Trophoblast cell (in vitro differentiated cells and primary cell): ENCODE measurements around the gene PRPF19.
A peak's percentile ranks its signal among the peaks of the same experiment; 100 is the strongest.

Source experiments
- DNase-seq, 2 donors: peaks; one replicate each; pipeline ENCODE4 v3.0.0-alpha.2; 2016
- H2AFZ ChIP-seq: 2 replicates; pipeline ENCODE4 v1.6.1; 2013; ENCODE audit warnings: low read length, moderate library complexity, mild to moderate bottlenecking; ENCODE audit not compliant: insufficient read depth, poor library complexity
- H2AK5ac ChIP-seq: 2 replicates; pipeline ENCODE4 v1.6.1; 2013; ENCODE audit warnings: mild to moderate bottlenecking, low read length
- H2BK120ac ChIP-seq: 2 replicates; pipeline ENCODE4 v1.6.1; 2013; ENCODE audit warnings: low read length, mild to moderate bottlenecking, moderate library complexity; ENCODE audit not compliant: insufficient read depth, poor library complexity
- H2BK12ac ChIP-seq: 2 replicates; pipeline ENCODE4 v1.6.1; 2013; ENCODE audit warnings: mild to moderate bottlenecking, low read length, moderate library complexity
- H2BK5ac ChIP-seq: 2 replicates; pipeline ENCODE4 v1.6.1; 2013; ENCODE audit warnings: low read length, low read depth, moderate library complexity, mild to moderate bottlenecking; ENCODE audit not compliant: poor library complexity
- H3K14ac ChIP-seq: 2 replicates; pipeline ENCODE4 v1.6.1; 2013; ENCODE audit warnings: mild to moderate bottlenecking, low read length
- H3K18ac ChIP-seq: 2 replicates; pipeline ENCODE4 v1.6.1; 2013; ENCODE audit warnings: mild to moderate bottlenecking, low read length
- H3K23ac ChIP-seq: 2 replicates; pipeline ENCODE4 v1.6.1; 2013; ENCODE audit warnings: low read length
- H3K27ac ChIP-seq: 2 replicates; pipeline ENCODE4 v1.5.1; 2013; ENCODE audit warnings: low read depth, mild to moderate bottlenecking, inconsistent platforms, low read length, moderate library complexity
- H3K27me3 ChIP-seq: 2 replicates; pipeline ENCODE4 v1.6.1; 2013; ENCODE audit warnings: inconsistent platforms, mild to moderate bottlenecking, low read length, moderate library complexity; ENCODE audit not compliant: insufficient read depth
- H3K36me3 ChIP-seq, 2 experiments: 1 replicate in 1 of 2; 2 replicates in 1 of 2; pipeline ENCODE4 v1.6.1; 2013; ENCODE audit warnings: low read length in 2 of 2, mild to moderate bottlenecking in 2 of 2, moderate library complexity in 1 of 2; ENCODE audit not compliant: insufficient read depth in 2 of 2, control insufficient read depth in 1 of 2
- H3K4ac ChIP-seq: 2 replicates; pipeline ENCODE4 v1.6.1; 2013; ENCODE audit warnings: low read depth, mild to moderate bottlenecking, low read length, moderate library complexity
- H3K4me1 ChIP-seq, 2 experiments: 1 replicate in 1 of 2; 2 replicates in 1 of 2; pipeline ENCODE4 v1.6.1; 2013; ENCODE audit warnings: low read length in 2 of 2, mild to moderate bottlenecking in 2 of 2, moderate library complexity in 1 of 2; ENCODE audit not compliant: insufficient read depth in 2 of 2, control insufficient read depth in 1 of 2
- H3K4me2 ChIP-seq: 2 replicates; pipeline ENCODE4 v1.6.1; 2013; ENCODE audit warnings: inconsistent platforms, mild to moderate bottlenecking, low read length, moderate library complexity
- H3K4me3 ChIP-seq: 2 replicates; pipeline ENCODE4 v1.5.1; 2013; ENCODE audit warnings: mild to moderate bottlenecking, low read depth, low read length, inconsistent platforms
- H3K79me1 ChIP-seq: one replicate; pipeline ENCODE4 v1.6.1; 2013; ENCODE audit warnings: low read length
- H3K79me2 ChIP-seq: 2 replicates; pipeline ENCODE4 v1.6.1; 2013; ENCODE audit warnings: low read length, mild to moderate bottlenecking; ENCODE audit not compliant: control insufficient read depth, insufficient read depth, poor library complexity
- H3K9ac ChIP-seq: 2 replicates; pipeline ENCODE4 v1.6.1; 2013; ENCODE audit warnings: mild to moderate bottlenecking, low read length
- H3K9me3 ChIP-seq: 2 replicates; pipeline ENCODE4 v1.6.1; 2013; ENCODE audit warnings: low read depth, mild to moderate bottlenecking, control low read depth, inconsistent platforms, low read length; ENCODE audit not compliant: insufficient read depth
- H4K12ac ChIP-seq: 2 replicates; pipeline ENCODE4 v1.6.1; 2013; ENCODE audit warnings: low read depth, mild to moderate bottlenecking, low read length, moderate library complexity
- H4K8ac ChIP-seq: 2 replicates; pipeline ENCODE4 v1.6.1; 2013; ENCODE audit warnings: low read depth, mild to moderate bottlenecking, low read length, moderate library complexity
- H4K91ac ChIP-seq: one replicate; pipeline ENCODE4 v1.6.1; 2013; ENCODE audit warnings: low read depth, mild to moderate bottlenecking, low read length, moderate library complexity
- WGBS: extraction: QIAGEN DNeasy Blood & Tissue Kit; methylation state at CpG from one replicate; pipeline ENCODE4 v1.1.7; 2013; ENCODE audit warnings: missing lambda C conversion rate; ENCODE audit not compliant: insufficient read length, insufficient coverage; ENCODE audit errors: extremely low coverage; 5-methylcytosine and 5-hydroxymethylcytosine counted together

Gene PRPF19

GRCh38 chr11:60950024-60950423, 43.6 kb upstream of the PRPF19 start:
- Histone ChIP-seq H3K27me3 (peaks cover 13% of the 10 kb centered on the region), H2BK120ac (no peak overlapping the region)
- peak in 1 of 2 donors; percentile 56 for DNase-seq

GRCh38 chr11:60948250-60948649, 41.9 kb upstream of the PRPF19 start:
- Histone ChIP-seq H2AK5ac (no peak overlapping the region), H3K4me1 (peaks cover 12 to 16% of the 10 kb centered on the region in 2 experiments), H3K23ac (no peak overlapping the region), H3K18ac (no peak overlapping the region), H4K91ac (no peak overlapping the region), H3K14ac (no peak overlapping the region), H2BK5ac (no peak overlapping the region), H3K79me1 (peaks cover 7% of the 10 kb centered on the region), H3K4me3 (no peak overlapping the region), H3K4ac (no peak overlapping the region), H3K27me3 (peaks cover 13% of the 10 kb centered on the region), H2BK12ac (no peak overlapping the region), H2AFZ (no peak overlapping the region), H4K8ac (no peak overlapping the region), H3K27ac (no peak overlapping the region), H3K9me3 (peaks cover 3% of the 10 kb centered on the region), H3K4me2 (no peak overlapping the region), H3K9ac (no peak overlapping the region), H3K36me3 (no peaks in the 10 kb centered on the region), H3K79me2 (no peaks in the 10 kb centered on the region), H2BK120ac (no peak overlapping the region), H4K12ac (no peak overlapping the region)
- no CpG with 5 or more reads among the region's 5 CpGs for WGBS
- no peak for DNase-seq

More at GRCh38 chr11:60950024-60950423, 43.6 kb upstream of the PRPF19 start:
- Histone ChIP-seq H3K14ac (no peak overlapping the region), H3K4me2 (no peak overlapping the region), H2AFZ (no peak overlapping the region), H3K18ac (no peak overlapping the region), H2BK5ac (no peak overlapping the region), H3K36me3 (no peaks in the 10 kb centered on the region), H3K79me1 (peaks cover 3% of the 10 kb centered on the region), H4K8ac (no peak overlapping the region), H3K27ac (no peak overlapping the region), H3K4me3 (no peak overlapping the region), H3K4me1 (peaks cover 8 to 13% of the 10 kb centered on the region in 2 experiments), H2AK5ac (no peak overlapping the region), H3K79me2 (no peaks in the 10 kb centered on the region), H4K12ac (no peak overlapping the region), H4K91ac (no peak overlapping the region), H3K4ac (no peak overlapping the region), H2BK12ac (no peak overlapping the region), H3K9me3 (peaks cover 3% of the 10 kb centered on the region), H3K9ac (no peak overlapping the region), H3K23ac (no peak overlapping the region)
- no CpG with 5 or more reads among the region's 6 CpGs for WGBS

GRCh38 chr11:60947700-60948099, 41.3 kb upstream of the PRPF19 start:
- no peak overlapping the region for H4K8ac ChIP-seq
- no peak overlapping the region for H2AK5ac ChIP-seq
- H2AFZ ChIP-seq = no peak overlapping the region
- no peak overlapping the region for H3K4me3 ChIP-seq
- H4K91ac ChIP-seq = no peak overlapping the region
- H3K14ac ChIP-seq = no peak overlapping the region
- DNase-seq = no peak
- no peak overlapping the region for H2BK120ac ChIP-seq
- H3K79me2 ChIP-seq = no peaks in the 10 kb centered on the region
- no peaks in the 10 kb centered on the region for H3K36me3 ChIP-seq
- WGBS = no CpG with 5 or more reads among the region's 2 CpGs
- H2BK12ac ChIP-seq = no peak overlapping the region
- H3K27me3 ChIP-seq = peaks cover 13% of the 10 kb centered on the region
- no peak overlapping the region for H3K27ac ChIP-seq
- no peak overlapping the region for H2BK5ac ChIP-seq
- no peak overlapping the region for H3K4ac ChIP-seq
- H3K4me2 ChIP-seq = no peak overlapping the region
- H3K23ac ChIP-seq = no peak overlapping the region
- peaks cover 15 to 19% of the 10 kb centered on the region in 2 experiments for H3K4me1 ChIP-seq
- H3K9me3 ChIP-seq = peaks cover 3% of the 10 kb centered on the region
- no peak overlapping the region for H3K18ac ChIP-seq
- H3K9ac ChIP-seq = no peak overlapping the region
- H3K79me1 ChIP-seq = peaks cover 8% of the 10 kb centered on the region
- H4K12ac ChIP-seq = no peak overlapping the region

- no peak overlapping the region for H3K23ac ChIP-seq
- no peak overlapping the region for H3K18ac ChIP-seq
- H3K4me3 ChIP-seq = no peak overlapping the region
- no peak overlapping the region for H4K12ac ChIP-seq
- WGBS = no CpG with 5 or more reads among the region's 15 CpGs
- H2AK5ac ChIP-seq = no peak overlapping the region
- peaks cover 22 to 25% of the 10 kb centered on the region in 2 experiments for H3K4me1 ChIP-seq
- no peak overlapping the region for H3K14ac ChIP-seq
- no peak overlapping the region for H4K91ac ChIP-seq
- no peak overlapping the region for H2AFZ ChIP-seq
- H3K27me3 ChIP-seq = peaks cover 13% of the 10 kb centered on the region
- DNase-seq = peak in 1 of 2 donors; percentile 67
- H2BK12ac ChIP-seq = no peak overlapping the region
- H3K9me3 ChIP-seq = peaks cover 3% of the 10 kb centered on the region
- H2BK5ac ChIP-seq = no peak overlapping the region
- H3K79me1 ChIP-seq = peaks cover 14% of the 10 kb centered on the region
- H3K9ac ChIP-seq = no peak overlapping the region
- no peaks in the 10 kb centered on the region for H3K36me3 ChIP-seq
- H3K4me2 ChIP-seq = no peak overlapping the region
- H4K8ac ChIP-seq = no peak overlapping the region
- no peaks in the 10 kb centered on the region for H3K79me2 ChIP-seq
- H3K4ac ChIP-seq = no peak overlapping the region
- no peak overlapping the region for H2BK120ac ChIP-seq
- no peak overlapping the region for H3K27ac ChIP-seq
These were observed 40.3 kb upstream of the PRPF19 start for GRCh38 chr11:60946601-60947264.
